Right lobe of liver (tissue), 6 donors: ENCODE results near the gene NCAM2. TPM values are rescaled to one million over a fixed set of nuclear protein-coding genes. Genes with fewer than 3 reads are reported as not detected.

Experiments used
- ATAC-seq, 4 donors: fragments of 200-7000 bp; cut with Tn5 transposase; one replicate each; pipeline ENCODE4 v1.9.1; 2020; ENCODE audit warnings: mild to moderate bottlenecking in 4 of 4, moderate library complexity in 4 of 4
- DNase-seq, 3 donors: peaks; one replicate each; pipeline ENCODE4 v3.0.0-alpha.2; 2020
- H3K27ac ChIP-seq, 3 donors: fragments of 200-600 bp; one replicate each; pipeline ENCODE4 v1.8.0; 2022
- H3K27me3 ChIP-seq, 2 donors: fragments of 200-600 bp; one replicate each; pipeline ENCODE4 v1.8.0; 2022
- H3K36me3 ChIP-seq, 4 donors: fragments of 200-600 bp; sonication (generic) in 1 of 4; one replicate each; pipeline versions ENCODE4 v1.5.1 to v1.8.0; 2017 to 2022; ENCODE audit warnings: control low read depth in 1 of 4
- H3K4me1 ChIP-seq, 4 donors: fragments of 200-600 bp; sonication (generic) in 1 of 4; one replicate each; pipeline versions ENCODE4 v1.5.1 to v1.8.0; 2017 to 2022; ENCODE audit warnings: control low read depth in 1 of 4
- H3K4me3 ChIP-seq, 3 donors: fragments of 200-600 bp; one replicate each; pipeline ENCODE4 v1.8.0; 2022
- H3K9me3 ChIP-seq, 4 donors: fragments of 200-600 bp; sonication (generic) in 1 of 4; one replicate each; pipeline versions ENCODE4 v1.5.1 to v1.8.0; 2017 to 2022; ENCODE audit warnings: control low read depth in 1 of 4
- POLR2A ChIP-seq: fragments of 450-650 bp; IDR thresholded peaks from one replicate; pipeline ENCODE4 v1.6.1; 2017; ENCODE audit warnings: antibody characterized with exemption, mild to moderate bottlenecking
- WGBS: methylation state at CpG from one replicate; pipeline ENCODE4 v1.1.6; 2018; ENCODE audit warnings: low coverage, low lambda C conversion rate; ENCODE audit not compliant: insufficient coverage; ENCODE audit errors: missing lambda C conversion rate; 5-methylcytosine and 5-hydroxymethylcytosine counted together
- intact Hi-C, 2 donors: fragments of 100-400 bp; cut with DNase I; formaldehyde crosslinking; loops; one replicate each; pipeline versions ENCODE4 v1.11.2 to v1.14.1; 2022
- total RNA-seq, 6 experiments: library from RNA; depleted of rRNA in 2 of 6; stranded (reverse); fragments of >200 nt in 2 of 6; fragmentation: NEBNext Ultra II Directional in 3 of 6; extraction: Animal tissue kit (Norgen Biotek cat#: 25700) in 3 of 6; gene quantifications; one replicate each; pipeline versions ENCODE4 v1.1.0 to v1.2.4, GENCODE V29; 2016 to 2023
- TF ChIP-seq, protein P1 (sequence below), 4 donors: fragments of 200-600 bp in 3 of 4; fragments of 450-650 bp in 1 of 4; IDR thresholded peaks; one replicate each; pipeline versions ENCODE4 v1.5.1 to v1.8.0; 2016 to 2022; ENCODE audit warnings: antibody characterized with exemption in 4 of 4, mild to moderate bottlenecking in 2 of 4
- donor health status: DM: no; HTN: yes; CAD: no.
- donor health status: DM: no; HTN: no; CAD: no.
- donor health status: DM: no; HTN: no; CAD: no.
- donor health status: DM: no; HTN: yes; CAD: no.
- donor health status: DM: no; HTN: yes; CAD: no.

NCAM2 gene
- total RNA-seq, 6 experiments from 2014 or later: 0.38 to 1.4 (median 0.81) TPM; not detected in 2

DNA sequence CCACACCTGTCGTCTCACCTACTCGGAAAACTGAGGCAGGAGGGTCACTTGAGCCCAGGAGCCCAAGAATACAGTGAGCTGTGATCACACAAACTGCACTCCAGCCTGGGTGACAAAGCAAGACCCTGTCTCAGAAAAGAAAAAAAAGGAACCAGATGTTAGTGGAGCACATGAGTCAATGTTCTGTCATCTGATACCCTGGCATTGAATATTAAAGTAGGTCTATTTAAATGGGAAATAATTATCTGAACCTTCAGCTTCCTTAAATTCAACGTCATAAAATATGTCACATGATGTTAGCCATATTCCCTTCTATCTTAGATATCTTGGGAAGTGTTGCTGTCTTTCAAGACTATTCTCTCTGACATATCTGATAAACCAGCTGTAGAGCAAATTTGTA, 47.3 kb downstream of the NCAM2 start:
- ATAC-seq: no peak
- intact Hi-C loops: no loop called here
- DNase-seq: no peak
- Histone ChIP-seq H3K9me3 (no peaks in the 10 kb centered on the region), H3K27ac (no peak overlapping the region), H3K4me3 (no peak overlapping the region), H3K4me1 (no peaks in the 10 kb centered on the region), H3K27me3 (no peaks in the 10 kb centered on the region), H3K36me3 (no peaks in the 10 kb centered on the region)
- no peak for TF ChIP-seq POLR2A
- TF ChIP-seq, protein P1, sequence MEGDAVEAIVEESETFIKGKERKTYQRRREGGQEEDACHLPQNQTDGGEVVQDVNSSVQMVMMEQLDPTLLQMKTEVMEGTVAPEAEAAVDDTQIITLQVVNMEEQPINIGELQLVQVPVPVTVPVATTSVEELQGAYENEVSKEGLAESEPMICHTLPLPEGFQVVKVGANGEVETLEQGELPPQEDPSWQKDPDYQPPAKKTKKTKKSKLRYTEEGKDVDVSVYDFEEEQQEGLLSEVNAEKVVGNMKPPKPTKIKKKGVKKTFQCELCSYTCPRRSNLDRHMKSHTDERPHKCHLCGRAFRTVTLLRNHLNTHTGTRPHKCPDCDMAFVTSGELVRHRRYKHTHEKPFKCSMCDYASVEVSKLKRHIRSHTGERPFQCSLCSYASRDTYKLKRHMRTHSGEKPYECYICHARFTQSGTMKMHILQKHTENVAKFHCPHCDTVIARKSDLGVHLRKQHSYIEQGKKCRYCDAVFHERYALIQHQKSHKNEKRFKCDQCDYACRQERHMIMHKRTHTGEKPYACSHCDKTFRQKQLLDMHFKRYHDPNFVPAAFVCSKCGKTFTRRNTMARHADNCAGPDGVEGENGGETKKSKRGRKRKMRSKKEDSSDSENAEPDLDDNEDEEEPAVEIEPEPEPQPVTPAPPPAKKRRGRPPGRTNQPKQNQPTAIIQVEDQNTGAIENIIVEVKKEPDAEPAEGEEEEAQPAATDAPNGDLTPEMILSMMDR (IDR thresholded peaks at IDR 0.05): no peak
- 62% methylated on average over 3 of the region's 3 CpGs for WGBS

DNA sequence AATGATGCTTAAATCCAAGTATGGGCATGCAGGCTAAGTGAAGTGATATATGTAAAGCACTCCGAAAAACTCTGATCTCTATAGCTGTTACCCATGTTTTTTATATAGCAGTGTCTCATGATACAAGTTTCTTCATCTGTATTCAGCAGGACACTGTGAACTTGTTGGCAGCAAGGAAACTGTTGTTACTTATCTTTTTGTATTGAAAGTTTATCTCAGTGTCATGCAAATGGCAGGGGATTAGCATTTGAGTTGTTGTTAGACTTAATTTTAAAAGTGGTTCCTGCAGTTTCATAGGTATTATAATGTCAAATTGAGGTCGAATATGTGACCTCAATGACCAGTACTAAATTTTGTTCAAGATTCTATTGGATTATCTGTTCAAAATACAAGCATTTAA, 47.9 kb downstream of the NCAM2 start:
- no peak overlapping the region for H3K27ac ChIP-seq
- WGBS: 28% methylated on average over 2 of the region's 2 CpGs
- TF ChIP-seq POLR2A: no peak
- TF ChIP-seq, protein P1 (IDR thresholded peaks at IDR 0.05): no peak
- no peaks in the 10 kb centered on the region for H3K9me3 ChIP-seq
- H3K4me1 ChIP-seq: no peaks in the 10 kb centered on the region
- DNase-seq: no peak
- H3K4me3 ChIP-seq: no peak overlapping the region
- no peak for ATAC-seq
- H3K27me3 ChIP-seq: no peaks in the 10 kb centered on the region
- intact Hi-C loops: no loop called here
- no peaks in the 10 kb centered on the region for H3K36me3 ChIP-seq

- no peak overlapping the region for H3K4me3 ChIP-seq
- 43% methylated on average over 4 of the region's 4 CpGs for WGBS
- H3K27ac ChIP-seq: no peak overlapping the region
- DNase-seq (no peak), ATAC-seq (peak in 1 of 4 donors; percentile 52)
- H3K4me1 ChIP-seq: no peaks in the 10 kb centered on the region
- H3K9me3 ChIP-seq: no peaks in the 10 kb centered on the region
- no peaks in the 10 kb centered on the region for H3K27me3 ChIP-seq
- intact Hi-C loops: no loop called here
- no peaks in the 10 kb centered on the region for H3K36me3 ChIP-seq
- TF ChIP-seq, protein P1 (IDR thresholded peaks at IDR 0.05): no peak
- TF ChIP-seq POLR2A: no peak
Observed at GRCh38 chr21:21051109-21052055, 53.2 kb downstream of the NCAM2 start.

- H3K4me3 ChIP-seq: no peak overlapping the region
- H3K9me3 ChIP-seq: no peaks in the 10 kb centered on the region
- TF ChIP-seq POLR2A: no peak
- TF ChIP-seq, protein P1 (IDR thresholded peaks at IDR 0.05): no peak
- no peaks in the 10 kb centered on the region for H3K4me1 ChIP-seq
- no peak overlapping the region for H3K27ac ChIP-seq
- no peaks in the 10 kb centered on the region for H3K27me3 ChIP-seq
- H3K36me3 ChIP-seq: no peaks in the 10 kb centered on the region
- DNase-seq (no peak), ATAC-seq (no peak)
- intact Hi-C loops: no loop called here
- WGBS: 51% methylated on average over 2 of the region's 2 CpGs
Observed at GRCh38 chr21:21052672-21053071, 54.5 kb downstream of the NCAM2 start.
